ENCODE data around the gene CT45A10.
"Not testable (repeated sequence)": the region's sequence is repeated elsewhere in the genome, so short reads cannot be mapped to it uniquely, and the experiment has no call there.

GRCh38 chrX:135920516-135920915 lies 27.3 kb upstream of the CT45A10 start:
- TF ChIP-seq CTCF (tag by site-specific recombination; IDR thresholded peaks at IDR 0.05); ZNF280D (tag by site-specific recombination; IDR thresholded peaks at IDR 0.05); ATF2 (tag by site-specific recombination; IDR thresholded peaks at IDR 0.05; ENCODE audit: low read depth); ZNF335 (tag by site-specific recombination; conservative IDR thresholded peaks at IDR 0.05); YY1 (tag by site-specific recombination; IDR thresholded peaks at IDR 0.05): not testable (repeated sequence)
